OCI-LY3 (cell line): ENCODE results near the gene SAMD8.
"Not testable (repeated sequence)": the region's sequence is repeated elsewhere in the genome, so short reads cannot be mapped to it uniquely, and the experiment has no call there.

Experiments
- EZH2phosphoT487 ChIP-seq: fragments of 200-600 bp; shearing (Covaris generic); IDR thresholded peaks from 2 replicates; pipeline ENCODE4 v1.6.1; 2018; ENCODE audit warnings: antibody characterized with exemption, mixed run types, low read depth
- TF ChIP-seq, protein P1 (sequence below): fragments of 200-600, 300-600 bp; sonication (generic); IDR thresholded peaks from 2 replicates; pipeline ENCODE4 v1.5.1; 2014; ENCODE audit warnings: antibody characterized with exemption, low read length, low read depth

DNA sequence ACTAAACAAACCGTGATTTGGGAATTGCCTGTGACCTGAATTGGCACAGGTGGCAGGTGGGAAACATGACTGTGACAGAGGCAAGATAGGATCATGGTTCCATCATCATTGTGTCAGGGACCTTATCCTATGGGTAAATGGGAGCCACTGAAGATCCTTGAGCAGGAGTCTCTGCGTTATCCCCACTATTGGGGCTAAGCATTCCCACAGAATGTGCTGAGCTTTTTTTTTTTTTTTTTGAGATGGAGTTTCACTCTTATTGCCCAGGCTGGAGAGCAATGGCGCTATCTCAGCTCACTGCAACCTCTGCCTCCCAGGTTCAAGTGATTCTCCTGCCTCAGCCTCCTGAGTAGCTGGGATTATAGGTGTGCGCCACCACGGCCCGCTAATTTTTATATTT lies 88.5 kb downstream of the SAMD8 start:
- TF ChIP-seq, protein P1, sequence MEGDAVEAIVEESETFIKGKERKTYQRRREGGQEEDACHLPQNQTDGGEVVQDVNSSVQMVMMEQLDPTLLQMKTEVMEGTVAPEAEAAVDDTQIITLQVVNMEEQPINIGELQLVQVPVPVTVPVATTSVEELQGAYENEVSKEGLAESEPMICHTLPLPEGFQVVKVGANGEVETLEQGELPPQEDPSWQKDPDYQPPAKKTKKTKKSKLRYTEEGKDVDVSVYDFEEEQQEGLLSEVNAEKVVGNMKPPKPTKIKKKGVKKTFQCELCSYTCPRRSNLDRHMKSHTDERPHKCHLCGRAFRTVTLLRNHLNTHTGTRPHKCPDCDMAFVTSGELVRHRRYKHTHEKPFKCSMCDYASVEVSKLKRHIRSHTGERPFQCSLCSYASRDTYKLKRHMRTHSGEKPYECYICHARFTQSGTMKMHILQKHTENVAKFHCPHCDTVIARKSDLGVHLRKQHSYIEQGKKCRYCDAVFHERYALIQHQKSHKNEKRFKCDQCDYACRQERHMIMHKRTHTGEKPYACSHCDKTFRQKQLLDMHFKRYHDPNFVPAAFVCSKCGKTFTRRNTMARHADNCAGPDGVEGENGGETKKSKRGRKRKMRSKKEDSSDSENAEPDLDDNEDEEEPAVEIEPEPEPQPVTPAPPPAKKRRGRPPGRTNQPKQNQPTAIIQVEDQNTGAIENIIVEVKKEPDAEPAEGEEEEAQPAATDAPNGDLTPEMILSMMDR, result not testable (repeated sequence)
- TF ChIP-seq EZH2phosphoT487, result not testable (repeated sequence)
